K562 (cell line): Measurements from ENCODE around the gene VMP1. TPM values are rescaled to one million over a fixed set of nuclear protein-coding genes. Genes with fewer than 3 reads are reported as not detected.

Experiments
- BCOR ChIP-seq: fragments of 450-650 bp; IDR thresholded peaks from 2 replicates; pipeline ENCODE4 v1.6.1; 2016
- CBFB ChIP-seq: sonication (generic); formaldehyde crosslinking; IDR thresholded peaks from 2 replicates; pipeline ENCODE4 v1.4.0; 2020; ENCODE audit warnings: mild to moderate bottlenecking, missing genetic modification reagents
- CSDE1 ChIP-seq, 2 experiments: fragments of 450-650 bp; IDR thresholded peaks; 2 replicates each; pipeline ENCODE4 v1.6.1; 2016; ENCODE audit warnings: mild to moderate bottlenecking in 1 of 2
- PRPF4 ChIP-seq: fragments of 200-400 bp; formaldehyde crosslinking; IDR thresholded peaks from one replicate; pipeline ENCODE4 v1.6.1; 2017; ENCODE audit warnings: low read length, low read depth, mild to moderate bottlenecking; ENCODE audit not compliant: insufficient read depth, poor library complexity, severe bottlenecking
- ZNF133 ChIP-seq: fragments of 250-450 bp; sonication (Bioruptor Pico); IDR thresholded peaks from 2 replicates; pipeline ENCODE4 v1.4.0; 2020; ENCODE audit warnings: mild to moderate bottlenecking
- ZNF592 ChIP-seq: fragments of 450-650 bp; IDR thresholded peaks from 2 replicates; pipeline ENCODE4 v1.6.1; 2017; ENCODE audit warnings: antibody characterized with exemption, mild to moderate bottlenecking
- ZNF766 ChIP-seq: fragments of 200-800 bp; sonication (Bioruptor generic); conservative IDR thresholded peaks from 2 replicates; pipeline ENCODE4 v1.6.1; 2016; ENCODE audit warnings: missing genetic modification characterization, missing compliant biosample characterization
- polyA plus RNA-seq, 8 experiments: library from polyadenylated mRNA; depleted of rRNA in 4 of 8; stranded (reverse) in 5 of 8; unstranded in 3 of 8; fragments of >200 nt; fragmentation: Nextera tagmentation in 2 of 8; fragmentation: Illumina TruSeq in 1 of 8; extraction: Ambion mirVana in 2 of 8; extraction: Trizol in 1 of 8; gene quantifications; 2 replicates each; pipeline versions ENCODE4 v1.2.1 to v1.2.3, GENCODE V29; 2011 to 2014; ENCODE audit warnings: inconsistent platforms in 1 of 8, missing spikeins in 1 of 8
- total RNA-seq, 7 experiments: library from RNA; depleted of rRNA in 6 of 7; stranded (reverse); fragments of >200 nt in 6 of 7; fragmentation: Illumina TruSeq in 2 of 7; extraction: Trizol in 2 of 7; gene quantifications; 2 replicates each; pipeline versions ENCODE4 v1.2.1 to v1.2.3, GENCODE V29; 2011 to 2021; ENCODE audit warnings: low replicate concordance in 1 of 7

Gene VMP1
- total and polyA plus RNA-seq, 9 of the 15 experiments (the other 6 are each of a cell fraction or from before 2014, with no cell fraction given) = 123 to 304 (median 151) TPM

DNA sequence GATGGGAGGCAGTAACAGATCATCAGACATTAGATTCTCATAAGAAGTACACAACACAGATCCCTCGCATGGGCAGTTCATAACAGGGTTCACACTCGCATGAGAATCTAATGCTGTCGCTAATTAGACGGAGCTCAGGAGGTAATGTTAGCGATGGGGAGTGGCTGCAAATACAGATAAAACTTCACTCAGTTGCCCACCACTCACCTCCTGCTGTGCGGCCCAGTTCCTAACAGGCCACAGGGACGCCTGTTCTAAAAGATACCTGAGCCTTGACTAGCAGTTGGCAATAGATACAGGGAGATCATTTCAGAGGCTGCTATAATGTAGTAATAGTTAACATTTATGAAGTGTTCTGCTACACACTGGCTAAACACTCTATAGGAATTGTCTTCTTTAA, 5.2 kb upstream of the VMP1 start (continued):
- TF ChIP-seq ZNF592 (peak; percentile 51; the same call in 1 of the 2 replicates), ZNF133 (CRISPR knock-in tag) (no peak), ZNF766 (no peak), BCOR (peak; percentile 50; the same call in 1 of the 2 replicates), CSDE1 (IDR thresholded peaks at IDR 0.05) (no peak), CBFB (CRISPR knock-in tag) (peak; percentile 44; the same call in 1 of the 2 replicates), PRPF4 (no peak)
- TF ChIP-seq, all 486 proteins: peak for 75
